ENCODE data around the gene SEPTIN3. TPM values are rescaled to one million over a fixed set of nuclear protein-coding genes. Genes with fewer than 3 reads are reported as not detected.

The SEPTIN3 gene
- polyA plus RNA-seq, 1 of the 3 experiments (the other 2 are of a cell fraction): 0.35 TPM

DNA sequence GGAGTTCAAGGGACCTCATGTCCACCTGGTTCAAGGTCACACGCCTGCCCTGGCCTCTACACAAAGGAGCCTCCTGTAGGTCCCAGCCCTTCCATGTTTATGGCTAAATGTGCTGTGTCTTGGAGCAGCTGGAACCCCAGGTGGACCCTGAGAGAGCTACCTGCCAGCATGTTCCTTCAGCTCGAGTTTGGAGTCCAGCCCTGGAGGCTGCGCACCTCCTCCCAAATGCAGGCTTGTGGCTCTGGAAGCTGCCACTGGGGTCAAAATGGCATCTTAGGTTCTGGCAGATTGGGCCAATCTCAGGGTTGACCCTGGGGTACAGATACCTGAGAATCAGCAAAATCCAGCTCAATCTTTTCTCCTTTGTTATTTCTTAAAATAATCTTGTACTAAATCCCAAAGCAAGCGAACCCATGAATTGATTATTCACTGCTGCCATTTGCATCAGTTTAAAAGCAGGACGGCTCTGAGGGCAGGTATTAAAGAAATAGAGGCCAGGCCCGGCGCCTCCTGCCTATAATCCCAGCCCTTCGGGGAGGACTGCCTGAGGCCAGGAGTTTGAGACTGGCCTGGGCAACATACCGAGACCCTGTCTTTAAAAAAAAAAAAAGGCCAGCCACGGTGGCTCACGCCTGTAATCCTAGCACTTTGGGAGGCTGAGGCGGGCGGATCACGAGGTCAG lies 45.5 kb upstream of the SEPTIN3 start:
- CTCF ChIA-PET: no interaction called here

More for the DNA sequence above, 45.5 kb upstream of the SEPTIN3 start:
- H3F3A ChIP-seq (replicated peaks; ENCODE audit: insufficient read depth): no peaks in the 10 kb centered on the region
- POLR2A ChIA-PET: interaction anchor here (0.6 kb wide), 1 partner anchor 423 kb away, joined by 3 read pairs; no protein-coding TSS in a partner anchor
- no peak overlapping the region for H3K27ac ChIP-seq (ENCODE audit: low read depth in 2 of 2, low read length in 1 of 2)
- WGBS (ENCODE audit: low lambda C conversion rate): 93% methylated on average over 11 of the region's 14 CpGs
- no peaks in the 10 kb centered on the region for H3K36me3 ChIP-seq (replicated peaks in 1 of 2; ENCODE audit: control insufficient read depth in 1 of 2, insufficient read depth in 2 of 2, low read length in 1 of 2)
- no peak overlapping the region for H3K4me3 ChIP-seq (ENCODE audit: low read depth in 2 of 2, low read length in 1 of 2)
- H3K27me3 ChIP-seq (ENCODE audit: insufficient read depth): no peaks in the 10 kb centered on the region
- DNase-seq: no peak
- H3K9me2 ChIP-seq: no peaks in the 10 kb centered on the region
- no peak overlapping the region for H3K9ac ChIP-seq
- no peaks in the 10 kb centered on the region; a peak in 1 of 4 replicates for H3K4me1 ChIP-seq (ENCODE audit: control insufficient read depth in 1 of 2, insufficient read depth in 2 of 2, low read depth in 1 of 2, low read length in 1 of 2)
- H4K20me1 ChIP-seq (ENCODE audit: insufficient read depth): no peaks in the 10 kb centered on the region
- no peak overlapping the region for H2AFZ ChIP-seq (ENCODE audit: low read depth)
- H3K79me2 ChIP-seq (ENCODE audit: insufficient read depth): no peaks in the 10 kb centered on the region
- TF ChIP-seq NFIC (IDR thresholded peaks at IDR 0.05; ENCODE audit: borderline replicate concordance) (no peak), CHD2 (IDR thresholded peaks at IDR 0.05; ENCODE audit: low read length, partially characterized antibody) (no peak), SIN3A (IDR thresholded peaks at IDR 0.05; ENCODE audit: borderline replicate concordance, low read depth, low read length) (no peak), FOXJ3 (CRISPR knock-in tag; IDR thresholded peaks at IDR 0.05) (no peak), EZH2phosphoT487 (IDR thresholded peaks at IDR 0.05; ENCODE audit: borderline replicate concordance, low read depth) (no peak), SMC3 (IDR thresholded peaks at IDR 0.05; ENCODE audit: low read depth, low read length) (no peak), GATA2 (CRISPR knock-in tag; IDR thresholded peaks at IDR 0.05) (no peak), RXRA (IDR thresholded peaks at IDR 0.05; ENCODE audit: borderline replicate concordance, low read depth) (no peak), MEF2A (IDR thresholded peaks at IDR 0.05; ENCODE audit: borderline replicate concordance, low read depth) (no peak), FOSL2 (IDR thresholded peaks at IDR 0.05; ENCODE audit: borderline replicate concordance, low read depth) (no peak), TEAD4 (IDR thresholded peaks at IDR 0.05; ENCODE audit: borderline replicate concordance, insufficient read depth) (no peak)
- TF ChIP-seq, protein P1, sequence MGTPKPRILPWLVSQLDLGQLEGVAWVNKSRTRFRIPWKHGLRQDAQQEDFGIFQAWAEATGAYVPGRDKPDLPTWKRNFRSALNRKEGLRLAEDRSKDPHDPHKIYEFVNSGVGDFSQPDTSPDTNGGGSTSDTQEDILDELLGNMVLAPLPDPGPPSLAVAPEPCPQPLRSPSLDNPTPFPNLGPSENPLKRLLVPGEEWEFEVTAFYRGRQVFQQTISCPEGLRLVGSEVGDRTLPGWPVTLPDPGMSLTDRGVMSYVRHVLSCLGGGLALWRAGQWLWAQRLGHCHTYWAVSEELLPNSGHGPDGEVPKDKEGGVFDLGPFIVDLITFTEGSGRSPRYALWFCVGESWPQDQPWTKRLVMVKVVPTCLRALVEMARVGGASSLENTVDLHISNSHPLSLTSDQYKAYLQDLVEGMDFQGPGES (IDR thresholded peaks at IDR 0.05; ENCODE audit: low read depth, low read length): no peak
- TF ChIP-seq, protein P2, sequence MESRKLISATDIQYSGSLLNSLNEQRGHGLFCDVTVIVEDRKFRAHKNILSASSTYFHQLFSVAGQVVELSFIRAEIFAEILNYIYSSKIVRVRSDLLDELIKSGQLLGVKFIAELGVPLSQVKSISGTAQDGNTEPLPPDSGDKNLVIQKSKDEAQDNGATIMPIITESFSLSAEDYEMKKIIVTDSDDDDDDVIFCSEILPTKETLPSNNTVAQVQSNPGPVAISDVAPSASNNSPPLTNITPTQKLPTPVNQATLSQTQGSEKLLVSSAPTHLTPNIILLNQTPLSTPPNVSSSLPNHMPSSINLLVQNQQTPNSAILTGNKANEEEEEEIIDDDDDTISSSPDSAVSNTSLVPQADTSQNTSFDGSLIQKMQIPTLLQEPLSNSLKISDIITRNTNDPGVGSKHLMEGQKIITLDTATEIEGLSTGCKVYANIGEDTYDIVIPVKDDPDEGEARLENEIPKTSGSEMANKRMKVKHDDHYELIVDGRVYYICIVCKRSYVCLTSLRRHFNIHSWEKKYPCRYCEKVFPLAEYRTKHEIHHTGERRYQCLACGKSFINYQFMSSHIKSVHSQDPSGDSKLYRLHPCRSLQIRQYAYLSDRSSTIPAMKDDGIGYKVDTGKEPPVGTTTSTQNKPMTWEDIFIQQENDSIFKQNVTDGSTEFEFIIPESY (IDR thresholded peaks at IDR 0.05; ENCODE audit: borderline replicate concordance, low read depth): no peak
- TF ChIP-seq, protein P3, sequence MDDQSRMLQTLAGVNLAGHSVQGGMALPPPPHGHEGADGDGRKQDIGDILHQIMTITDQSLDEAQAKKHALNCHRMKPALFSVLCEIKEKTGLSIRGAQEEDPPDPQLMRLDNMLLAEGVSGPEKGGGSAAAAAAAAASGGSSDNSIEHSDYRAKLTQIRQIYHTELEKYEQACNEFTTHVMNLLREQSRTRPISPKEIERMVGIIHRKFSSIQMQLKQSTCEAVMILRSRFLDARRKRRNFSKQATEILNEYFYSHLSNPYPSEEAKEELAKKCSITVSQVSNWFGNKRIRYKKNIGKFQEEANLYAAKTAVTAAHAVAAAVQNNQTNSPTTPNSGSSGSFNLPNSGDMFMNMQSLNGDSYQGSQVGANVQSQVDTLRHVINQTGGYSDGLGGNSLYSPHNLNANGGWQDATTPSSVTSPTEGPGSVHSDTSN (IDR thresholded peaks at IDR 0.05): no peak
- no peak overlapping the region for H3K4me2 ChIP-seq
- no peaks in the 10 kb centered on the region for H3K9me3 ChIP-seq

All from SK-N-SH (cell line).